Fibroblast of the conjunctiva (primary cell): Measurements from ENCODE around the gene HS3ST6.
"Not testable (repeated sequence)": the region's sequence is repeated elsewhere in the genome, so short reads cannot be mapped to it uniquely, and the experiment has no call there.

Source experiments
- DNase-seq: peaks from one replicate; pipeline ENCODE4 v3.0.0-alpha.2; 2010; ENCODE audit warnings: low read depth

HS3ST6 gene

GRCh38 chr16:1946495-1947368, 28.5 kb upstream of the HS3ST6 start:
- DNase-seq = no peak

GRCh38 chr16:1945559-1946391, 27.6 kb upstream of the HS3ST6 start:
- no peak for DNase-seq

- no peak for DNase-seq
These were observed 26.5 kb upstream of the HS3ST6 start for GRCh38 chr16:1944612-1945199.

GRCh38 chr16:1942810-1943726, 24.9 kb upstream of the HS3ST6 start, which contains the start of gene MSRB1:
Gene MSRB1 (minus strand): TSS chr16:1943199. CDS start chr16:1943156, 43 bp downstream.
- DNase-seq = peak; percentile 98

- DNase-seq = no peak
These were observed 24.0 kb upstream of the HS3ST6 start for GRCh38 chr16:1942047-1942809.

- DNase-seq = no peak
These were observed 23.2 kb upstream of the HS3ST6 start for GRCh38 chr16:1941162-1942046.

GRCh38 chr16:1940273-1941161, 22.3 kb upstream of the HS3ST6 start:
- DNase-seq = no peak

- not testable (repeated sequence) for DNase-seq
These were observed 21.6 kb upstream of the HS3ST6 start for GRCh38 chr16:1939833-1940232.

- DNase-seq = no peak
These were observed 20.7 kb upstream of the HS3ST6 start for GRCh38 chr16:1938910-1939309.

GRCh38 chr16:1938316-1938715, 20.1 kb upstream of the HS3ST6 start:
- DNase-seq = no peak

GRCh38 chr16:1936945-1937479, 18.8 kb upstream of the HS3ST6 start:
- no peak for DNase-seq

- DNase-seq = no peak
These were observed 15.0 kb upstream of the HS3ST6 start for GRCh38 chr16:1933097-1933661.

- DNase-seq = no peak
These were observed 14.1 kb upstream of the HS3ST6 start for GRCh38 chr16:1932050-1933028.

GRCh38 chr16:1930338-1930720, 12.1 kb upstream of the HS3ST6 start:
- DNase-seq = no peak

GRCh38 chr16:1929578-1930337, 11.5 kb upstream of the HS3ST6 start:
- DNase-seq = peak; percentile 60

- no peak for DNase-seq
These were observed 10.9 kb upstream of the HS3ST6 start for GRCh38 chr16:1929105-1929504.
